D721Med (cell line): Measurements from ENCODE around the gene LTB4R.

Source experiments
- DNase-seq: peaks from one replicate; pipeline ENCODE4 v3.0.0; 2011; ENCODE audit warnings: low spot score; ENCODE audit not compliant: insufficient read length
- FAIRE-seq: peaks from 2 replicates; lab custom pipeline; 2011; peaks lifted over from hg19 to GRCh38; lab: Jason Lieb, UNC
- CTCF ChIP-seq: IDR thresholded peaks from 2 replicates; pipeline ENCODE4 v1.5.1; 2012; ENCODE audit warnings: mild to moderate bottlenecking, control low read depth; ENCODE audit not compliant: insufficient read depth; ENCODE audit errors: missing control alignments

Gene LTB4R

GRCh38 chr14:24285351-24285750 is 26.0 kb upstream of the LTB4R start:
- no peak for TF ChIP-seq CTCF

GRCh38 chr14:24286996-24287395 is 24.3 kb upstream of the LTB4R start:
- TF ChIP-seq CTCF = no peak
- FAIRE-seq (no peak), DNase-seq (no peak)

More at GRCh38 chr14:24285351-24285750, 26.0 kb upstream of the LTB4R start:
- FAIRE-seq (no peak), DNase-seq (no peak)

DNA sequence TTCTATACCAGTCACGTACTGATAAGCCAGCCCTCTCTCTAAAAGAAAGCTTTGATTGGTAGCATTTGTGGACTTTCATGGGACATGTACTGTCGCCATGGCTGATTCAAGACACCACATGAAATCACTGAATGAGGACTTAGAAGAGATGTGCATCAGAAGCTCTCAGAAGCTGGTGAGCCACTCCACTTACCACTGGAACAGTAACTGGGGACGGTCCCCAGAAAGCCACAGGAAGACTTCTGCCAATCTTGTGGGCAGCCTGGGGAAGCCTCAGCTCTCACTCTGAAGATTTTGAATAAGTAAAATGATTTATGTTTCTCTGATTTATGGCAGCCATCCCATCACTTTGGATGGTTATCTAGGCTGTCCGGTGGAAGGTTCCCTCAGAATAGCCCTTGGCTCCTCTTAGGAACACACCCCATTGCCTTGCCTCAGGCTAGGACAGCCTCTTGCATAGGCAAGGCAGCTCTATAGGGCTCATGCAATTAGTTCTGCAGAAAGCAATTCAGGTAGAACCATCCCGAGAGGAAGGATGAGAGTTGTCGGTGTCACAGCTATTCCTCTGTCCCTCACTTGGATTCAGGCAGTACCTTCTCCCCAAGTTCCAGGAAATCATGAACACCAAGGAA is 21.5 kb upstream of the LTB4R start:
- TF ChIP-seq CTCF = no peak
- FAIRE-seq = no peak
- no peak for DNase-seq

- no peak for TF ChIP-seq CTCF
- FAIRE-seq (no peak), DNase-seq (no peak)
Measured at GRCh38 chr14:24290746-24291145, 20.6 kb upstream of the LTB4R start.

DNA sequence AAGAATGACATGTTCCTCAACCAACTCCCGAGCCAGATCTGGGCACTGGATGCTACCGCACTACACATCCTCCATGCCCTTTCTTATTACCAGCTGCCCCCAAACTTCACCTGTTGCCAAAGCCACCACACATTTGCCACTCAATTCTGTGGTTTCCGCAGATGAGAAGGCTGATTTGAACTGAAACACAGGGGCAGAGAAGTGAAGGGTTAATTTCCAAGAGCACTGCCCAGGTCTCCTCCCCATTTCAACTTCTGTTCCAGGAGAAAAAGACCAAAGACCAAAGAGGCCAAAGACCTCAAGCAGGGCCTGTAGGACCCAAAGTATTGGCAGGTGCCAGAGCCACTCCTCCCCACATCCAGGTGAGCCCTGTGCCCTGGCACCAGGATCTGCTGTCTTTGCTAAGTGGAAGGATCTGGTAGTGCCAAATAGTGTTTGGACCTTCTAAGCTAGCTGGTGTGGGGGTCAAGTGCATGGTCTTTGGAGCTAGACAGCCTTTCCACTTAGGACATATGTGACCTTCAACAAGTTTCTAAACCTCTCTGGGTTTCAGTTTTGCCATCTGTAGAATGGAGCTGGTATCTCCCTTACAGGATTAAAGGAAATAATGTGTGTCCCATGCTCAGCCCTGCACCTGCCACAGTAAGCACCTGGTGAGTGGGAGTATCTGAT is 19.7 kb upstream of the LTB4R start:
- DNase-seq = no peak
- no peak for TF ChIP-seq CTCF
- no peak for FAIRE-seq

- DNase-seq = no peak
- TF ChIP-seq CTCF = no peak
- FAIRE-seq = no peak
Measured at GRCh38 chr14:24292118-24292807, 19.0 kb upstream of the LTB4R start.
